COLO668 (cell line): ENCODE measurements around the gene PHLDA3.
"Not testable (repeated sequence)": the region's sequence is repeated elsewhere in the genome, so short reads cannot be mapped to it uniquely, and the experiment has no call there.

Source experiments
- DNase-seq: peaks from one replicate; lab custom pipeline; 2025; ENCODE audit not compliant: unreplicated experiment; lab: John Stamatoyannopoulos, UW

Gene PHLDA3

GRCh38 chr1:201488830-201489589 is 20.0 kb upstream of the PHLDA3 start:
- DNase-seq: no peak

- no peak for DNase-seq
Observed at GRCh38 chr1:201487742-201488141, 18.8 kb upstream of the PHLDA3 start.

DNA sequence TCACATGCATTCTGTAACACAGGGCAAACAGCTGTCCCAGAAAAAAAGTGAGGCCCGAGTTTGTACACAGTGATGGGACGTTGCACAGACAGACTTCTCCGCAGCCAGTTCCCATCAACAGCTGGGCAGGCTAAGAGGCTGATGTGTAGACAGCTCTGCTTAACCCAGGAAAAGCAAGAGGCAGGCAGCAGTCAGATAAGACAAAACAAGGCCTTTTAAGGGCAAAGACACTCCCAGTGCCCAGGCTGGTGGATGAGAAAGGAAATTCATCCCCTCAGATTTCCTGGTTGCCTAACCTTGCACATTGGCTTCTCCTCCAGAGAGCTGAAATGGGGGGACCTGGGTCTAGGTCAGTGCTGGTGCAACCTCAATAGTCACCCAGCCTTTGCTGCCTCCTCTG is 17.2 kb upstream of the PHLDA3 start:
- no peak for DNase-seq

DNA sequence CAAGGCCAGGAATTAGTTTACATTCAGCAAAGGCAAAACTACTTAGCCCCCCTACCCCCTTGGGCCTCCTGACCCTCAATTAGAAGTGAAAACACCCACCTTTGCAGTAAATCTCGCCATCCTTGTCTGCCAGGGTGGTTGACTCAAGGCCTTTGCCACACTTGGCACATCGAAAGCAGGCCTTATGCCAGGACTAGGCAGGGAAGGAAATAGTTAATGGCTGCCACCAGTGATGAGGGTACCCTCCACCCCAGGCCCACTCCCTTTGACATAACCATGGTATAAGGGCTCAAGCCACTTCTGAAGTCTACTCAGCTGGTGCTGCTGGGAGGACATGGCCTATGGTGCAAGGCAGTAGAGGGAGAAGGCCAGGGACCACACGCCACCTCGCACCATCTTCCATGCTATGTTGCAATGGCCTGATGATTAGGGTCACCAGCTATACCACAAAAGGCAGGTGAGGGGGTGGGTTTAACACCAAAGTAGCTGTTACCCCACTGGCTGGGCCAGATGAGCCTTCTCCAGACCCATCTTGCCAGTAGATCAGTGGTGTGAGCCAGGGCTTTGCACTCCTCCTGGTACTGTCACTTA is 16.3 kb upstream of the PHLDA3 start:
- DNase-seq: no peak

- DNase-seq: no peak
Observed at GRCh38 chr1:201483373-201483949, 14.5 kb upstream of the PHLDA3 start.

- no peak for DNase-seq
Observed at GRCh38 chr1:201482755-201483154, 13.8 kb upstream of the PHLDA3 start.

DNA sequence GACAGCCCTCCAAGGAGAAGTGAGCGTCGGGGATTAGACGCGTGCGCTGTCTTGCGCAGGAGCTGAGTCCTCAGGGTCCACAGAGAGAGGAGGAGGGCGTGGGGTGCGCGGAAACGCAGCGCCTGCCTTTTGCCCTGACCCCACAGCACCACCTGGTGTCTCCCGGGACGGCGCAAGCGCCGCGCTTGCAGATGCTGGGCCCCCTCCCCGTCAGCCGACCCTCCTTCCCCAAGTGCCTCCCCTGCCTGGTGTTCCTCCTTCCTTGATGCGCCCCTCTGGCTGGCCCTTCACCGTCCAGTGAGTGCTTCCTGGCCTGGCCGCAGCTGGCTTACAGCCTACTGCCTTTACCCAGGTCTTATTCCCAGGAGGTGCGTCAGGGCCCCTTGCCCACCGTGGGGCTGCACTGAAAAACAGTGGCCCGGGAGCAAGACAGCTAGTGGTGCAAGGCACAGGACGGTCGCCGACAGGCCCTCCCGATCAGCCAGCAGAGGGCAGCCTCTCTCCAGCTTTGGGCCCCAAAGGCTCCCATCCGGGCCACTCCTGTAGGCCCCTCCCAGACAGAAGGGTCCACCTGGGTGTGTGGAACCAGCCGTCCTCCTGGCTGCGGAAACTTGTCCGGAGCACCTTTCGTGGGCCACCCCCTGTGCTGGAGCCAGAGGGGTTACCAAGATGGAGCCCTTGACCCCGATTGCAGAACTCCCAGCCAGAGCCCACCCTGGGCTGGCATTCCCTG is 12.9 kb upstream of the PHLDA3 start:
- DNase-seq: peak; percentile 87

DNA sequence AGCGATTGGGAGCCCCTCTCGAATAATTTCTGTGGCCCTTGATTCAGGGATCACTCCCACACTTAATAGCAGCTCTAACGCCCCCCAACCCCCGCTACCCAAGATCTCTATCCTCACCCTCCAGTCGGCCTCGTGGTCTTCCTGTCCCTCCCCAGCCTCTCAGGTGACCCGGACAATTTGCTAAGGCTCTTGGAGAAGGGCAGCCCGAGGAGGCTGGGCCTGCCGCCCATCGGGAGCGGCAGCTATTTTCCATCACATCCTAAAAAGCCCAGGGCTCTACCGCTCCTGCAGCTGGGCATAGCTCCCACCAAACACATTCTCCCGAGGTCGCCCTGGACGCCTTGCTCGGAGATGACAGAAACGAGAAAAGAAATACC is 12.0 kb upstream of the PHLDA3 start:
- no peak for DNase-seq

DNA sequence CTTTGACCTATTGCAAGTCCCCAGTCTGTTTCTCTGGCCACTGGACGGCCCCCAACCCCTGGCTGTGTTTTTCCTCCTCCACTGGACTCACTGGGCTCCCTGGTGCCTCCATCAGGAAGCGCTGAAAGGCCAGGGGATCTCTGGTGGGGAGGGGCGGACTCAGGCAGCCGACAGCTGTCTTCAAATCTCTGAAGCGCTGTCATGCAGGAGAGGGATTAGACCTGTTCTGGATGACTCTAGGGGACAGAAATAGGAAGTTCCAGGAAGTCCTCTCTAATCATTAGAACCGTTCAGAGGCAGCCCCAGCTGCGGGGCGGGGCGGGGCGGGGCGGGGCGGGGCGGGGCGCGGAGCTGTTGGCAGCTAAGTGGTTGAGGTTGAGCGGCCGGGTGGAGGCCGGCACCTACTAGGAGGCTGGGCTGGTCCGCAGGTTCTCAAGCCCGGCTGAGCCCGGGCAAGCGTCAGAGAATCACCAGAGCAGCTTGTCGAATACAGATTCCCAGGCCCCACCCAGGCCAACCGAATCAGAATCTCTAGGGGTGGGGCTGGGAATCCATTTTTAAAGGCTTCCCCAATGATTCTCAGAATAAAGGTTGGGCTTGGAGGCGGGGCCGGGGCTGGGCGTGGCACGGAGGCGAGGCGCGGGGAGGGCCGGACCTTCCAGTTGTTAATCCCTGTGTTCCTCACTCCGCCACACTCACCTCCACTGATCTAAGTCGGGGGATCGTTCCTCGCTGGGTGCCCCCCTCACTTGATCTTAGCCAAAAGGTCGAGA is 11.4 kb upstream of the PHLDA3 start:
- peak; percentile 89 for DNase-seq

GRCh38 chr1:201479201-201479730 is 10.3 kb upstream of the PHLDA3 start:
- no peak for DNase-seq

- not testable (repeated sequence) for DNase-seq
Observed at GRCh38 chr1:201478666-201479065, 9.7 kb upstream of the PHLDA3 start.

GRCh38 chr1:201476670-201477344 is 7.8 kb upstream of the PHLDA3 start:
- no peak for DNase-seq

- DNase-seq: no peak
Observed at GRCh38 chr1:201475915-201476669, 7.1 kb upstream of the PHLDA3 start.

GRCh38 chr1:201475130-201475529 is 6.1 kb upstream of the PHLDA3 start:
- no peak for DNase-seq

DNA sequence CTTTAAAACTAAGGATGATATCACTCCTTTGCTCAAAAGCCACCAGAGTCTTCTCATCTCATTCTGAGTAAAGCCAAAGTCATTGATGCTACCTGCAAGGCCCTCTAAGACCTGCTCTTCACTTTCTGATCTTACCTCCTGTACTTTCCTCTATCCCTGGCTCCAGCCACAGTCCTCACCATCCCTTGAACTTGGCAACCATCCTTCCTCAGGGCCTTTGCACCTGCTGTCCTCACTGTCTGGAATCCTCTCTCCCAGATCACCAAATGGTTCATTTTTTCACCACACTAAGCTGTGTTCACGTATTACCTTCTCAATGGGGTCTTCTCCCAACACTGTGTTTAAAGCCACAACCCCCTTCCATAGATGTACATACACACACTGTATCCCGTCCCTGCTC is 4.3 kb upstream of the PHLDA3 start:
- DNase-seq: no peak

DNA sequence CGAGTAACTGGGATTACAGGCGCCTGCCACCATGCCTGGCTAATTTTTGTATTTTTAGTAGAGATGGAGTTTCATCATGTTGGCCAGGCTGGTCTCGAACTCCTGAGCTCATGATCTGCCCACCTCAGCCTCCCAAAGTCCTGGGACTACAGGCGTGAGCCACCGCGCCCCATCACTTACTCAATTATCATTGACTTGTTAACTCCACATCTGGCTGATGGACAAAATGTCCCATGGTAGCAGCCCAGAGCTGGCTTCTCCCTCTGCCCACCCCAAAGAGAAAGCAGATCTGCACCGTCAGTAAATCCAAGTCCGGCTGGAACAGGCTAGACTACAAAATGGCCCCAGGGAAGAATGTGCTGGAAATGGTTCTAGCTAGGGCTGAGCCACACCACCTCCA is 3.3 kb upstream of the PHLDA3 start:
- not testable (repeated sequence) for DNase-seq

DNA sequence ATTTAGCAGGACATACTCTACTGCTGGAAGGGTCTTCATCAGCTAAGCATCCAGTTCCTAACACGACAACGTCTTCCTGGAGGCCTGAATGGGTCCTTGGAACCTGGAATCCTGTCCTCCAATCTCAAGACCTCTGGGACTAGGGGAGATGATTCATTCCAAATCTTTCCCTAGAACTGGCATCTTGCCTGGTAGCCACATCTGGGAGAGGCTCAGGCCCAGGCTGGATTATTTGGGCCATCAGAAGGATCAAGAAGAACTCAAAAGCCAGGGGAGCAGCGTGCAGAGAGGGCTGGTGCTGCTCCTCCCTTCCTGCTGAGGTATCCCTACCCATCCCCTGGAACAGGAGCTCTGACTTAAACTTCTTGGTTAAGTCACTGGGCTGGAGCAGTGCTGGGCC is 2.8 kb upstream of the PHLDA3 start:
- DNase-seq: no peak

- no peak for DNase-seq
Observed at GRCh38 chr1:201470581-201470980, 1.6 kb upstream of the PHLDA3 start.

DNA sequence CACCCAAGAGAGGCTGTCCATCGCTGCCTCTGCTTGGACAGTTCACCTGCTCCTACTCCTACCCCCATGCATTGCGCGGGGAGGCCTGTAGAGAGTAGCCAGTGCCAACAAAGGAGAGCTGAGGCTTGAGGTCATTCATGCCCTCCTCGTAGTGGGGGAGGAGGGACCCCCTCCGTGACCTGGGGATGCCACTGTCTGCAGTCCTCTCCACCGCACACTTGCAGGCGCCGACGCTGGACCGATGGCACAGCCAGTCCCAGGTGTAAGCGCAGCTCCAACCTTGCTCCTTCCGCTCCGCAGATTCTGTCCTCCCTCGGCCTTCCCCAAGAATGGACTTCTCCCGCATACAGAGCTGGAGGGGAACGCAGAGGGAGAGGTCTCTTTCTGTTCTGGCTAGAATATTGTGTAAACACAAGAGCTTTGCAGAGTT is 672 bp upstream of the PHLDA3 start:
- no peak for DNase-seq

GRCh38 chr1:201468501-201468843 is 516 bp downstream of the PHLDA3 start:
- DNase-seq: peak; percentile 52
